HepG2 (cell line): Measurements from ENCODE around the gene SLC16A5. TPM values are rescaled to one million over a fixed set of nuclear protein-coding genes. Genes with fewer than 3 reads are reported as not detected.

Experiments used
- ATF5 ChIP-seq: sonication (generic); formaldehyde crosslinking; IDR thresholded peaks from 2 replicates; pipeline ENCODE4 v1.4.0; 2020; ENCODE audit warnings: mild to moderate bottlenecking, low read depth, missing genetic modification reagents
- BCLAF1 ChIP-seq: fragments of 450-650 bp; IDR thresholded peaks from 2 replicates; pipeline ENCODE4 v1.6.1; 2017; ENCODE audit warnings: mild to moderate bottlenecking
- GFI1 ChIP-seq: sonication (generic); formaldehyde crosslinking; IDR thresholded peaks from 2 replicates; pipeline ENCODE4 v1.5.0; 2020; ENCODE audit warnings: missing genetic modification reagents, mild to moderate bottlenecking, borderline replicate concordance
- GMEB1 ChIP-seq: sonication (generic); formaldehyde crosslinking; IDR thresholded peaks from 2 replicates; pipeline ENCODE4 v1.5.1; 2020; ENCODE audit warnings: missing genetic modification reagents, mild to moderate bottlenecking, borderline replicate concordance
- MIER2 ChIP-seq: IDR thresholded peaks from 2 replicates; pipeline ENCODE4 v1.6.1; 2016; ENCODE audit warnings: missing biosample characterization, missing genetic modification reagents
- PATZ1 ChIP-seq: sonication (generic); formaldehyde crosslinking; IDR thresholded peaks from 2 replicates; pipeline ENCODE4 v1.4.0; 2020; ENCODE audit warnings: missing genetic modification reagents
- POLR2A ChIP-seq, 2 experiments: IDR thresholded peaks; 2 replicates each; pipeline ENCODE4 v1.6.1; 2011; ENCODE audit warnings: low read depth in 2 of 2, low read length in 2 of 2, mild to moderate bottlenecking in 1 of 2, moderate library complexity in 1 of 2; ENCODE audit not compliant: insufficient read depth in 1 of 2
- SRF ChIP-seq: IDR thresholded peaks from 2 replicates; pipeline ENCODE4 v1.6.1; 2011; ENCODE audit warnings: mild to moderate bottlenecking, low read depth, low read length, moderate library complexity
- TAF15 ChIP-seq: fragments of 200-400 bp; formaldehyde crosslinking; IDR thresholded peaks from one replicate; pipeline ENCODE4 v1.6.1; 2018; ENCODE audit warnings: mild to moderate bottlenecking, low read depth, low read length; ENCODE audit not compliant: poor library complexity, severe bottlenecking
- TRAFD1 ChIP-seq: sonication (generic); formaldehyde crosslinking; IDR thresholded peaks from 2 replicates; pipeline ENCODE4 v1.5.1; 2020; ENCODE audit warnings: missing genetic modification reagents, mild to moderate bottlenecking, borderline replicate concordance
- ZNF180 ChIP-seq: sonication (generic); formaldehyde crosslinking; IDR thresholded peaks from 2 replicates; pipeline ENCODE4 v1.4.0; 2020; ENCODE audit warnings: low read depth, missing genetic modification reagents, borderline replicate concordance
- ZNF282 ChIP-seq: fragments of 450-650 bp; IDR thresholded peaks from 2 replicates; pipeline ENCODE4 v1.6.1; 2018; ENCODE audit not compliant: partially characterized antibody
- ZNF468 ChIP-seq: sonication (generic); formaldehyde crosslinking; IDR thresholded peaks from 2 replicates; pipeline ENCODE4 v1.8.0; 2022; ENCODE audit warnings: mild to moderate bottlenecking, moderate library complexity, missing genetic modification reagents
- ZNF550 ChIP-seq: sonication (generic); formaldehyde crosslinking; IDR thresholded peaks from 2 replicates; pipeline ENCODE4 v1.4.0; 2020; ENCODE audit warnings: mild to moderate bottlenecking, missing genetic modification reagents, borderline replicate concordance
- ZNF615 ChIP-seq: sonication (generic); formaldehyde crosslinking; IDR thresholded peaks from 2 replicates; pipeline ENCODE4 v1.5.0; 2020; ENCODE audit warnings: mild to moderate bottlenecking, missing genetic modification reagents, borderline replicate concordance
- ZNF710 ChIP-seq: sonication (generic); formaldehyde crosslinking; IDR thresholded peaks from 2 replicates; pipeline ENCODE4 v1.5.0; 2020; ENCODE audit warnings: mild to moderate bottlenecking, missing genetic modification reagents, borderline replicate concordance
- polyA plus RNA-seq, 8 experiments: library from polyadenylated mRNA; depleted of rRNA in 3 of 8; stranded (reverse) in 7 of 8; unstranded in 1 of 8; fragments of >200 nt; fragmentation: Illumina TruSeq in 4 of 8; extraction: Trizol in 4 of 8; gene quantifications; 2 replicates each; pipeline versions ENCODE4 v1.2.1 to v1.2.3, GENCODE V29; 2011 to 2016; ENCODE audit warnings: low read depth in 4 of 8, missing spikeins in 1 of 8, mixed read lengths in 1 of 8; ENCODE audit not compliant: insufficient read depth in 1 of 8
- total RNA-seq, 5 experiments: library from RNA; depleted of rRNA; stranded (reverse); fragments of >200 nt; fragmentation: Illumina TruSeq; extraction: Trizol; gene quantifications; 2 replicates each; pipeline ENCODE4 v1.2.3, GENCODE V29; 2016; ENCODE audit warnings: low read depth in 1 of 5

SLC16A5 gene
- total and polyA plus RNA-seq, 2 of the 13 experiments (the other 11 are each of a cell fraction or from before 2014, with no cell fraction given) = 0.69 to 5.6 TPM

GRCh38 chr17:75109407-75110233 lies 21.9 kb downstream of the SLC16A5 start, which contains the start of gene ARMC7 (continued):
- TF ChIP-seq TRAFD1 (CRISPR knock-in tag) (no peak), GMEB1 (CRISPR knock-in tag) (peak; percentile 37; the same call in 1 of the 2 replicates), ZNF180 (CRISPR knock-in tag) (0 out of 2 replicates have a peak, but pooled peaks have one; percentile 64), ZNF282 (no peak), ZNF710 (CRISPR knock-in tag) (no peak; the same call in 1 of the 2 replicates), TAF15 (no peak), GFI1 (CRISPR knock-in tag) (no peak), PATZ1 (peak; percentile 66), ATF5 (CRISPR knock-in tag) (no peak), POLR2A (IDR thresholded peaks at IDR 0.05; ENCODE audit: insufficient read depth in 1 of 2, low read depth in 2 of 2, low read length in 2 of 2) (peak; percentile 56 to 93; a peak in 3 of 4 replicates), SRF (no peak), MIER2 (0 out of 2 replicates have a peak, but pooled peaks have one; percentile 27), ZNF615 (CRISPR knock-in tag) (no peak), BCLAF1 (no peak), ZNF550 (CRISPR knock-in tag) (peak; percentile 0; the same call in 1 of the 2 replicates), ZNF468 (CRISPR knock-in tag) (no peak)
